Brain microvascular endothelial cell (primary cell): ENCODE data around the gene MPZL2.

Experiments
- DNase-seq: peaks from one replicate; pipeline ENCODE4 v3.0.0-alpha.2; 2020
- H3K27ac ChIP-seq: fragments of 250-450 bp; sonication (Bioruptor Pico); 2 replicates; pipeline ENCODE4 v1.5.1; 2020; ENCODE audit warnings: mild to moderate bottlenecking, moderate library complexity
- H3K27me3 ChIP-seq: fragments of 250-450 bp; sonication (Bioruptor Pico); replicated peaks from 2 replicates; pipeline ENCODE4 v1.5.1; 2020; ENCODE audit warnings: mild to moderate bottlenecking
- H3K36me3 ChIP-seq: fragments of 250-450 bp; sonication (Bioruptor Pico); replicated peaks from 2 replicates; pipeline ENCODE4 v1.5.1; 2020; ENCODE audit warnings: mild to moderate bottlenecking
- H3K4me3 ChIP-seq: 2 replicates; pipeline ENCODE4 v1.5.1; 2011; ENCODE audit warnings: low read depth, mild to moderate bottlenecking, control low read depth, low read length, moderate library complexity
- CTCF ChIP-seq: IDR thresholded peaks from 2 replicates; pipeline ENCODE4 v1.5.1; 2011; ENCODE audit warnings: low read depth, mild to moderate bottlenecking, moderate library complexity, low read length, control low read depth, inconsistent platforms; ENCODE audit errors: missing control alignments
- in situ Hi-C: cut with HindIII; loops from 2 replicates; pipeline ENCODE4 v1.10.0; 2017; ENCODE audit warnings: low sequenced_read_pairs, low pct_ligation_motif_present

Gene MPZL2

GRCh38 chr11:118227865-118228785 is 36.0 kb downstream of the MPZL2 start:
- in situ Hi-C loops, result no loop called here
- TF ChIP-seq CTCF, result no peak
- no peak overlapping the region for H3K4me3 ChIP-seq
- no peaks in the 10 kb centered on the region for H3K36me3 ChIP-seq
- no peaks in the 10 kb centered on the region for H3K27me3 ChIP-seq
- DNase-seq, result no peak
- no peak overlapping the region for H3K27ac ChIP-seq

- H3K4me3 ChIP-seq, result no peak overlapping the region
- TF ChIP-seq CTCF, result no peak
- no peak overlapping the region for H3K27ac ChIP-seq
- DNase-seq, result no peak
- H3K27me3 ChIP-seq, result no peaks in the 10 kb centered on the region
- no peaks in the 10 kb centered on the region for H3K36me3 ChIP-seq
- in situ Hi-C loops, result no loop called here
Observed at GRCh38 chr11:118226781-118227180, 37.3 kb downstream of the MPZL2 start.

- no peak for DNase-seq
- Histone ChIP-seq H3K4me3 (no peak overlapping the region), H3K27ac (no peak overlapping the region), H3K27me3 (no peaks in the 10 kb centered on the region), H3K36me3 (no peaks in the 10 kb centered on the region)
- in situ Hi-C loops, result no loop called here
- no peak for TF ChIP-seq CTCF
Observed at GRCh38 chr11:118226296-118226695, 37.8 kb downstream of the MPZL2 start.

- Histone ChIP-seq H3K4me3 (no peak within 1 kb of the TSS), H3K36me3 (no peaks in the 10 kb centered on the region), H3K27me3 (no peaks in the 10 kb centered on the region), H3K27ac (no peak within 1 kb of the TSS)
- in situ Hi-C loops, result no loop called here
- TF ChIP-seq CTCF, result no peak
- DNase-seq, result no peak
Observed at GRCh38 chr11:118224511-118225188, 39.4 kb downstream of the MPZL2 start, which contains the start of gene JAML. Gene JAML, minus strand, starts transcription at chr11:118225011. Its CDS starts 10,145 bp downstream, at chr11:118214866.

GRCh38 chr11:118223992-118224391 is 40.1 kb downstream of the MPZL2 start:
- H3K36me3 ChIP-seq, result no peaks in the 10 kb centered on the region
- H3K4me3 ChIP-seq, result no peak overlapping the region
- H3K27ac ChIP-seq, result no peak overlapping the region
- TF ChIP-seq CTCF, result no peak
- no peak for DNase-seq
- in situ Hi-C loops, result no loop called here
- H3K27me3 ChIP-seq, result no peaks in the 10 kb centered on the region
